Globus pallidus (tissue), 1 donor: ENCODE measurements around the gene NPAS3.
A peak's percentile ranks its signal among the peaks of the same experiment; 100 is the strongest.

Experiments used
- DNase-seq: peaks from one replicate; pipeline ENCODE4 v3.0.0-alpha.2; 2015; ENCODE audit warnings: low spot score

Gene NPAS3

GRCh38 chr14:33480887-33481184, 542.2 kb downstream of the NPAS3 start:
- no peak for DNase-seq

GRCh38 chr14:33483110-33483509, 544.4 kb downstream of the NPAS3 start:
- DNase-seq = no peak

- DNase-seq = no peak
Measured at GRCh38 chr14:33483541-33483940, 544.9 kb downstream of the NPAS3 start.

- DNase-seq = no peak
Measured at GRCh38 chr14:33484264-33484663, 545.6 kb downstream of the NPAS3 start.

- DNase-seq = no peak
Measured at GRCh38 chr14:33486332-33486890, 547.7 kb downstream of the NPAS3 start.

GRCh38 chr14:33488582-33488981, 549.9 kb downstream of the NPAS3 start:
- no peak for DNase-seq

- DNase-seq = peak; percentile 26
Measured at GRCh38 chr14:33490555-33490954, 551.9 kb downstream of the NPAS3 start.

GRCh38 chr14:33491112-33491511, 552.4 kb downstream of the NPAS3 start:
- no peak for DNase-seq

GRCh38 chr14:33492491-33492890, 553.8 kb downstream of the NPAS3 start:
- DNase-seq = no peak

- no peak for DNase-seq
Measured at GRCh38 chr14:33493266-33493665, 554.6 kb downstream of the NPAS3 start.

- no peak for DNase-seq
Measured at GRCh38 chr14:33493990-33494389, 555.3 kb downstream of the NPAS3 start.

GRCh38 chr14:33499687-33500086, 561.0 kb downstream of the NPAS3 start:
- peak; percentile 43 for DNase-seq

- no peak for DNase-seq
Measured at GRCh38 chr14:33504246-33505099, 565.8 kb downstream of the NPAS3 start.

GRCh38 chr14:33505266-33505962, 566.7 kb downstream of the NPAS3 start:
- DNase-seq = no peak

GRCh38 chr14:33505963-33506329, 567.3 kb downstream of the NPAS3 start:
- DNase-seq = no peak

- DNase-seq = no peak
Measured at GRCh38 chr14:33508126-33509062, 569.7 kb downstream of the NPAS3 start.

GRCh38 chr14:33509454-33509853, 570.8 kb downstream of the NPAS3 start:
- no peak for DNase-seq

- no peak for DNase-seq
Measured at GRCh38 chr14:33510063-33510481, 571.4 kb downstream of the NPAS3 start.

GRCh38 chr14:33510991-33511390, 572.3 kb downstream of the NPAS3 start:
- no peak for DNase-seq

GRCh38 chr14:33511851-33512640, 573.4 kb downstream of the NPAS3 start:
- no peak for DNase-seq

- DNase-seq = no peak
Measured at GRCh38 chr14:33515441-33515840, 576.8 kb downstream of the NPAS3 start.
